Measurements from ENCODE around the gene RNU7-1. TPM values are rescaled to one million over a fixed set of nuclear protein-coding genes. Genes with fewer than 3 reads are reported as not detected.

The RNU7-1 gene
- total and polyA plus RNA-seq, 2 donors, result not detected

DNA sequence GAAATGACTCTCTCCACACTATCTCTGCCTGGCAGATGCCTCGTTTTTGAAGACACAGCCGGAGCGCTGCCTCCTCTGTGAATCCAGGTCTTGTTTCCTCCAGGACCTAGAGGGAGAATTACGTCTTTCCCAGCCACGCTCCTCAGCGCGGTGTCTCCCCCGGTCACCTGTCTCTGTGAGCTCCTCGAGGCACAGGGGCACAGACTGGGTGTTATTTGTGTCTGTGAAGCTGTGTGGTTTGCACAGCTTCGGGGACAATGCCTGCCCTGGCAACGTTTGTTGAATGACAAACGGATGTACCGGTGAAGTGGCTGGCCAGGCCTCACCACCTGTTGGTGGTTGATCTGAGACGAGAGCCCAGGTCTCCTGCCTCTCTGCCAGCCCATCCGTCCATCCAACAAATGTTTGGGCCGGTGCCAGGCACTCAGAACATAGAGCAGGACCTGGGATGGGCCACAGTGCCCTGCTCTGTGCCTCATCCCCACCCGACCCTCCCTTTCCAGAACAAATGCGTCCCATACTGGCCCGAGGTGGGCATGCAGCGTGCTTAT lies 13.6 kb downstream of the RNU7-1 start:
- 83% methylated on average over 20 of the region's 20 CpGs for WGBS
- Histone ChIP-seq H3K36me3 (ENCODE audit: insufficient read depth) (peaks cover 5% of the 10 kb centered on the region), H3K4me1 (ENCODE audit: insufficient read depth) (no peaks in the 10 kb centered on the region), H3K4me3 (ENCODE audit: low read depth, low read length) (no peak overlapping the region), H3K27ac (ENCODE audit: low read depth) (no peak overlapping the region)
- DNase-seq (ENCODE audit: extremely low spot score), result no peak

DNA sequence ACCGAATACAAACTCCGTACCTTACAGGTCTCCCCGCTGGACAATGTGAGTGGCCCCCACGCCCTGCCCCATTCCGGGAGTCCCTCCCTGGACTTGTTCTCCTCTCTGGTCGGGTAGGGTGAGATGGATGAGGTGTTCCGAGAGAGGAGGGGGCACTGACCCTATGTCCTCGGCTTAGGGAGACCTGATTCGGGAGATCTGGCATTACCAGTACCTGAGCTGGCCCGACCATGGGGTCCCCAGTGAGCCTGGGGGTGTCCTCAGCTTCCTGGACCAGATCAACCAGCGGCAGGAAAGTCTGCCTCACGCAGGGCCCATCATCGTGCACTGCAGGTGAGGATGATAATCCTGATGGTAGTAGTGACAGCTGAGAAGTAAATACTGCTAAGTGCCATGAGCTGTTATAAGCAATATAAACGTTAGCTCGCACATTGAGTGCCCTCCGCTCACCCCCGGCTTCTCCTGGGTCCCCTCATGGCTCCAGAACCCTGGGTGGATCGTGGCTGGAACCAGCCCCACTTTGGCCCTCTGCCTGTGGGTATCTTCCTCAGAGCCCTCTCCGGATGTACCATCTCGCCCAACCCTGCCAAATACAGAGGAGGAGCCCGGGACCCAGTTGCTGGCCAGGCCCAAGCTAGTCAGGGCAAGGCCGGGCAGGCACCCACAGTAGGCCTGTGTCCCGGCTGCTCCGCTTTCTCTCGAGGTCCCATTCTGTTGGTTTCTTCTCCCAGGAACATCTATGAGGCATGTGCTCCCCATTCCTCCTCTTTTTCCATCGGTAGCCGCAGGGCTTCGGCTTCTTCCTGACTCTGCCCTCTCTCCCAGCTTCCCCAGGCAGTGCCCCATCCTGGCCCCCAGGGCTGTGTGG lies 14.4 kb downstream of the RNU7-1 start:
- Histone ChIP-seq H3K4me1 (ENCODE audit: insufficient read depth) (no peaks in the 10 kb centered on the region), H3K27ac (ENCODE audit: low read depth) (no peak overlapping the region), H3K4me3 (ENCODE audit: low read depth, low read length) (no peak overlapping the region), H3K36me3 (ENCODE audit: insufficient read depth) (peaks cover 5% of the 10 kb centered on the region)
- 85% methylated on average over 28 of the region's 28 CpGs for WGBS
- DNase-seq (ENCODE audit: extremely low spot score), result no peak

DNA sequence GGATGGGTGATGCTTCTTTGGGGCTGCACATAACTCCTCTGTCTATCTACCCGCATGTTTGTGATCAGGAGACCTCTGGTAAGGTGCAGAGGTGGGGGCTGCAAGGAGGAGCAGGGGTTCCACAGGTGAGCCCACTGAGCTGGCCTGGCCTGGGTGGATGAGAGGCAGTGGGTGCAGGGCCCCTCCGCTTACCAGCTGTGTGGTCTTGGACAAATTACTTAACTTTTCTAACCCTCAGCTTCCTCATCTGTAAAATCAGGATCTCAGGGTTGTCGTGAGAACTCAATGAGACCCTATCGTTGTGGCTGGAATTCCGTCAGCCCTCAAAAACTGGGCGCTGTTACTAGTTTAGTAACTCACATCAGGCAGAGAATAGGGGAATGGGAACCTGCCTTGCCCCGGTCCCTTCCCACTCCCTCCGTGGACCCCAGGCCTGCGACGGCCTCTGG lies 15.0 kb downstream of the RNU7-1 start:
- no peaks in the 10 kb centered on the region for H3K4me1 ChIP-seq (ENCODE audit: insufficient read depth)
- WGBS, result 70% methylated on average over 10 of the region's 10 CpGs

DNA sequence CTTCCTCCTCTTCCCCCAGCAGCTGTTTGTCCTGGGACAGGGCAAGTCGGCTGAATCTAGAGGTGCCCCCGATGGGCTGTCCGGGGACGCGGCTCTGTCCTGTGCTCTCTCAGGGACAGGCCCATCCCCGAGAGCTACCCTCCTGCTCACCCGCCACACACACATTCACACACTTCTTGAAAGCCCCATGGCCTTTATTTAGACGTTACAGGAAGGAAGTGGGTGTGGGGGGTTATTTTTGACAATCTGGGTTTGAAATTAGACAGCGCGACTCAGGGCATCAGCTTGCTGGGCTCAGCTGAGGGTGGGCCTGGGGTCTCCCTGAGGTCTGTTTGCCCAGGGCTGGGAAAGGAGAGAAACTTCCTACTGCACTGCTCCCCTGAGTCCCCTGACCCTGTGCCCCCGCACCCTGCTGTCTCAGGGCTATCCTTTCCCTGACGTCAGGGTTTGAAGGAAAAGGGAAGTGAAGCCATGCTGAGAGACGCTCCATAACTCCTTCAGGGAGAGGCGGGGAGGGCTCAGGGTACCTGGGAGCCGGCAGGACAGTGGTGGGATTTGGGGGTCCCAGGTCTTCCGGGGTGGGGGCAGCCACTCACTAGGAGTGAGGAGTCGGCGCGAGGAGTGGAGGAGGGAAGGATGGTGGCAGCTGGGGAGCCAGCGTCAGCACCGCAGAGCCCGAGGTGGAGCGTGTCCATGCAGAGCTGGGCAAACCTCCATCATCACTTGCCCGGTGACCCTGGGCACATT lies 15.6 kb downstream of the RNU7-1 start:
- 61% methylated on average over 24 of the region's 24 CpGs for whole genome bisulfite sequencing
- Histone ChIP-seq H3K36me3 (ENCODE audit: insufficient read depth) (peaks cover 5% of the 10 kb centered on the region), H3K4me1 (ENCODE audit: insufficient read depth) (no peaks in the 10 kb centered on the region), H3K4me3 (ENCODE audit: low read depth, low read length) (no peak overlapping the region), H3K27ac (ENCODE audit: low read depth) (no peak overlapping the region)
- no peak for DNase-seq (ENCODE audit: extremely low spot score)

More for the DNA sequence above, 15.0 kb downstream of the RNU7-1 start:
- peaks cover 5% of the 10 kb centered on the region for H3K36me3 ChIP-seq (ENCODE audit: insufficient read depth)
- no peak for DNase-seq (ENCODE audit: extremely low spot score)
- no peak overlapping the region for H3K27ac ChIP-seq (ENCODE audit: low read depth)
- H3K4me3 ChIP-seq (ENCODE audit: low read depth, low read length), result no peak overlapping the region

DNA sequence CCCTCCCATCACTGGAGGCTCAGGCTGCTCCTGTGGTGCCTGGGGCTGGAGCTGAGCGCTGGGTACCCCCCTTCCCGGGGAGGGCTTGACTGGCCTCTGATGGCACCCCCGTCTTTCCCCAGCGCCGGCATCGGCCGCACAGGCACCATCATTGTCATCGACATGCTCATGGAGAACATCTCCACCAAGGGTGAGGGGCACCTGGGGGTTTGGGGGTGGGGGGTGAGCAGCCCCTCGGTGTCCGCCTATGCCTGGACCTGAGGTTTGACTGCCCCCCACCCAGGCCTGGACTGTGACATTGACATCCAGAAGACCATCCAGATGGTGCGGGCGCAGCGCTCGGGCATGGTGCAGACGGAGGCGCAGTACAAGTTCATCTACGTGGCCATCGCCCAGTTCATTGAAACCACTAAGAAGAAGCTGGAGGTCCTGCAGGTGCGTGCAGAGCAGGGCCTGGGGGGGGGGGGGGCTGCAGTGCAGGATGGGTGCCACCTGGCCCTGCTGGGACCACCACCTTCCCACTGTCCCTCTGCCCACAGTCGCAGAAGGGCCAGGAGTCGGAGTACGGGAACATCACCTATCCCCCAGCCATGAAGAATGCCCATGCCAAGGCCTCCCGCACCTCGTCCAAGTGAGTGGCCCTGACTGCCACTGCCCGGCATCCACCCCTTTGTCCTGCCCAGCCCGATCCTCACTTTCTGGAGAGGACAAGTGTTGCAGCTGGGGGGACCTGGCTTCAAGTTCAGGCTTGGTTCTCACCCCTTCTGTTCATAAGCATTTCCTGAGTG lies 16.4 kb downstream of the RNU7-1 start:
- DNase-seq (ENCODE audit: extremely low spot score), result no peak
- H3K4me3 ChIP-seq (ENCODE audit: low read depth, low read length), result no peak overlapping the region
- 90% methylated on average over 26 of the region's 26 CpGs for whole genome bisulfite sequencing
- H3K36me3 ChIP-seq (ENCODE audit: insufficient read depth), result peaks cover 5% of the 10 kb centered on the region
- no peak overlapping the region for H3K27ac ChIP-seq (ENCODE audit: low read depth)
- no peaks in the 10 kb centered on the region for H3K4me1 ChIP-seq (ENCODE audit: insufficient read depth)

DNA sequence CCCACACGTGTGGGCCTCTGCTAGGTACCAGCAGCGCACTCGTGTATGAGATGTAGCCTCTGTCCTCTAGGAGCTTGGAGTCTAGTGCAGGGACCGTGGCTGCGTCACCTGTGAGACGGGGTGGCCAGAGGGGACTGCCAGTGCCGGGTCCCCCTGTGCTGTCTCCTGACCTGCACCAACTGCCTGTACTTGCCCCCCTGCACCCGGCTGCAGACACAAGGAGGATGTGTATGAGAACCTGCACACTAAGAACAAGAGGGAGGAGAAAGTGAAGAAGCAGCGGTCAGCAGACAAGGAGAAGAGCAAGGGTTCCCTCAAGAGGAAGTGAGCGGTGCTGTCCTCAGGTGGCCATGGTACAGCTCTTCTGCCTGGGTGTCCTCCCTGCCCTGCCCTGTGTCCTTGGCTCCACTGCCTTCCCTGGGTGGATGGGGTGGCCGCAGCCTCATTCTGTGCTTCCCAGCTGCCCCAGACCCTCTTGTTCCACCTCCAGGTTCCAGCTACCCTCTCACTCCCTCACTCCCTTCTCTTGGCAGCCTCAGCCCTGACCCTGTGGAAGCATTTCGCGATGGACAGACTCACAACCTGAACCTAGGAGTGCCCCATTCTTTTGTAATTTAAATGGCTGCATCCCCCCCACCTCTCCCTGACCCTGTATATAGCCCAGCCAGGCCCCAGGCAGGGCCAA lies 17.1 kb downstream of the RNU7-1 start:
- no peaks in the 10 kb centered on the region for H3K4me1 ChIP-seq (ENCODE audit: insufficient read depth)
- DNase-seq (ENCODE audit: extremely low spot score), result no peak
- 73% methylated on average over 13 of the region's 13 CpGs for WGBS
- peak overlapping the region; percentile 74 for H3K27ac ChIP-seq (ENCODE audit: low read depth)
- no peaks in the 10 kb centered on the region for H3K36me3 ChIP-seq (ENCODE audit: insufficient read depth)
- H3K4me3 ChIP-seq (ENCODE audit: low read depth, low read length), result no peak overlapping the region

DNA sequence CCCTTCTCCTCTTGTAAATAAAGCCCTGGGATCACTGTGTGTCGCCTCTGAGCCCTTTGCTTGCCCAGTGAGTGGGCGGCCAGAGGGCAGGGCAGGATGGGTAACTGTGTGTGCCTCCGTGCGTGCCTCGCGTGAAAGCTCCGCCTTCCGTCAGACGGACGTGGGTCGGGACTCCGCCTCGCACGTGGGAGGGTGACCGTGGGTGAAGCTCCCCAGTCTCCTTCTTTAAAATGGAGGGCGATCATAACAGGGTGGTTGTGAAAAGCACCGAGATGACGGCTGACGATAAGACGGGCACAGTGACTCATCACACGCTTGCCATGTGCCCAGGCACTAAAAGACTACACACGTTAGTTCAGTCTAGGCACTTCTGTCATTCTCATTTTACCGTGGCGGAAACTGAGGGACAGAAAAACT lies 17.7 kb downstream of the RNU7-1 start:
- H3K27ac ChIP-seq (ENCODE audit: low read depth), result peak overlapping the region; percentile 74
- WGBS, result 40% methylated on average over 24 of the region's 24 CpGs

DNA sequence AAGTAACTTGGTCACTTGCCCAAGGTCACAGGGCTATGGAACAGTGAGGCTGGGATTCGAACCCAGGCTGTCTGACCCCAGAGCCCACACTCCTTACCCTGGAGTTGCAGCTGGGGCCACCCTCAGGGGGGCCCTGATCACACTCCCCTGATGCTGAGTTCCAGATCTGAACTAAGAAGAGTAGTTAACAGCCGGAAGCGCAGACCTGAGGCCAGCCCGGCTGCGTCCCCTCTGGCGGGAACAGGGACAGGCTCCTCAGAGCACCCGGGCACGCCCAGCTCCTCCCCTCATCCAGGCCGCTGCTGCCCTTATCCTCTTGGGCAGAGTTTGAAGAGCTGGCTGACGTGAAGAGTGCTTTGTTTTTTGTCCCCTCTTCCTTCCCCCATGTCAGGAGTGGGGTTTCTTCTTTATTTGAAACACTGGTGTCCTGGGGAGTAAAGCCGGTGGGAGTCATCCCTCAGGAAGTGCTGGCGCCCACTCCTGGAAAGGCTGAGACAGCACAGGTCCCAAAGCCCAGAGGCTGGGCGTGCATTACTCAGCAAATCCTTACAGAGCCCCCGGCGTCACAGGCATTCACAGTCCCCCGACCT lies 18.2 kb downstream of the RNU7-1 start:
- no peak for DNase-seq (ENCODE audit: extremely low spot score)
- H3K4me1 ChIP-seq (ENCODE audit: insufficient read depth), result no peaks in the 10 kb centered on the region
- H3K36me3 ChIP-seq (ENCODE audit: insufficient read depth), result no peaks in the 10 kb centered on the region
- peak overlapping the region; percentile 74 for H3K27ac ChIP-seq (ENCODE audit: low read depth)
- no peak overlapping the region for H3K4me3 ChIP-seq (ENCODE audit: low read depth, low read length)
- WGBS, result 10% methylated on average over 16 of the region's 16 CpGs

More for the DNA sequence above, 17.7 kb downstream of the RNU7-1 start:
- Histone ChIP-seq H3K4me3 (ENCODE audit: low read depth, low read length) (no peak overlapping the region), H3K4me1 (ENCODE audit: insufficient read depth) (no peaks in the 10 kb centered on the region), H3K36me3 (ENCODE audit: insufficient read depth) (no peaks in the 10 kb centered on the region)
- DNase-seq (ENCODE audit: extremely low spot score), result no peak

DNA sequence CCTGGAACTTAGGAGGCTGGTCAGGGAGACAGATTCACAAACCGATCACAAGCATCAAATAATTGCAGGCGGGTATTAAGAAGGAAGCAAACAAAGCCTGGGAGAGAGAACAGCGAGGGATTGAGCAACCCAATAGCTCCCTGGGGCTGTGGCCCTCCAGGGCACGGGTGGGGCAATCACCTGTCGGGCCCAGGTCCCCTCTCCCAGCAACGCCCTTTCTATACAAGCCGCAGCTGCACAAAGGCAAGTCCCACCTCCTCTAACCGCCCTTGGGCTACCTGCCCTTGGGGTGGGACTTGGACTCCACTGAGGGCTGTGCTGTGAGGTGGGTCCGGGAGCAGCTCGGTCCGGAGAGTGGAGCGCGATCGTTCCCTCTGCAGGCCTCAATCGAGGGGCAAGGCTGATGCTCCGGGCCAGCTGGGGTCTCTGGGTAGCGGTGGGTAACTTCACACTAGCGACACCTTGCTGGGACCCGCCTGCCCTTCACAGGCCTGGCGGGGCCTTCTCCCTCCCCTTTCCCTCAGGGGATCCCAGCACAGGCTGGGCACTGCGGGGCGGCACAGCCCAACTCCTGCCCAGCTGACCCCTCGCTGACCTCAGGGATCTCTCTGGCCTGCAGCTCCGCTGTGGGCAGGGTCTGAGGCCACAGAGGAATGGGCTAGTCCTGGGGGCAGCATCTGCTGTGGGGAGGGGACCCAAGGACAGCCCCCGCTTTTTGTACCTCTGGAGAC lies 18.8 kb downstream of the RNU7-1 start:
- Histone ChIP-seq H3K27ac (ENCODE audit: low read depth) (peak overlapping the region; percentile 74), H3K4me3 (ENCODE audit: low read depth, low read length) (no peak overlapping the region), H3K4me1 (ENCODE audit: insufficient read depth) (no peaks in the 10 kb centered on the region), H3K36me3 (ENCODE audit: insufficient read depth) (peaks cover under 1% of the 10 kb centered on the region)
- WGBS, result 55% methylated on average over 25 of the region's 25 CpGs
- DNase-seq (ENCODE audit: extremely low spot score), result no peak

DNA sequence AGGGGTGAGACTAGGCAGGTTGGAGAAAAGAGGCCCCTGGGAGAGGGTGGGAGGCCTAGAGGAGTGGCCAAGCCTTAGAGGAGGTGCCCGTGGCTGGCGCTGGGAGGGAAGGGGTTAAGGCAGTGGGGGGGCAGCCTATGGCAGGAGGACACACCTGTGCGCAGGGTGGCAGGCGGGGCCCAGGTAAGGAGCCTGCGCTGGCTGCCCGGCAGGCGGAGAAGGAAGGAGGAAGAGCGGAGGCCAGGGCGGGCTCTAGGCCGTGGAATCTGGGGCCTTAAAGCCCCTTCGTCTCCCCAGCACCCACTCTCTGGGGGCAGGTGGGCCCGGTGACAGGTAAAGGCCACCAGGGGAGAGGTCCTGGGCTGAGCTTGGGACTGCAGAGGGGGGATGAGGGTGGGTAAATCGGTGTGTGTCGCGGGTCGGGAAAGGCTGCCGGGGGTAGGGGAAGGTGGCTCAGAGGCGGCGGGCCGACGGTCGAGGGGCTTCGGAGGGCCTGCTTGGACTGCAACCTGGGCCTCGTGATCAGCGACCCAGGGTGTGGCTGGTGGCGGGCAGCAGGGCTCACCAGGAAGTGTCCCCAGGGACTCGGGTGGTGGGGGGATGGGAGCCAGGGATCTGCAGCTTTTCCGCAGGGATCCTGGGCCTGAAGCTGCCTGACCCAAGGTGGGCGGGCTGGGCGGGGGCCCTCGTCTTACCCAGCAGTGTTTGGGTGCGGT lies 19.6 kb downstream of the RNU7-1 start:
- 65% methylated on average over 32 of the region's 32 CpGs for whole genome bisulfite sequencing
- Histone ChIP-seq H3K4me1 (ENCODE audit: insufficient read depth) (no peaks in the 10 kb centered on the region), H3K4me3 (ENCODE audit: low read depth, low read length) (peak overlapping the region; percentile 29), H3K27ac (ENCODE audit: low read depth) (peak overlapping the region; percentile 87), H3K36me3 (ENCODE audit: insufficient read depth) (peaks cover 6% of the 10 kb centered on the region)
- peak; percentile 74 for DNase-seq (ENCODE audit: extremely low spot score)

DNA sequence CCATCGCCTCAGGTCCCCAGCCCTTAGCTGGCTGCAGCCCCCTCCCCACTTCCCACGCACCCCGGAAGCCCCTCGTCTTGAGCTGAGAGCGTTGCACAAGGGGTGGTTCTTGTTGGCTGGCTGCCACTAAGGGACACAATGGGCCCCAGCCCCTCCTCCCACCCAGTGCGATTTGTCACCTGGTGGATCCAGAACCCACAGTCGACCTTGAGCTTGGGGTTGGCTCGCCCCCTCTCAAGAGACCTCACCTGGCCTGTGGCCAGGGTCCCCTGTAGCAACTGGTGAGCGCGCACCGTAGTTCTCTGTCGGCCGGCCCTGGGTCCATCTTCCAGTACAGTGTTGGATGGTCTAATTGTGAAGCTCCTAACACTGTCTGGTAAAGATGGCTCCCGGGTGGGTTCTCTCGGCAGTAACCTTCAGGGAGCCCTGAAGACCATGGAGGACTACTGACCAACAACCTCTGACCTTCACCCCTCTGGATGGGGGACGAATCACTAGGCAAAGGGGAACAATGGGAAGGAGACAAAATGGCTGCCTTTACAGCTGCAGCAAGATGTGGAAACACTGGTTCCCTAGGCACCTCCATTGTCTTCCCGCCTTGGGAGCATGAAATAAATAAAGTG lies 20.3 kb downstream of the RNU7-1 start:
- no peaks in the 10 kb centered on the region for H3K4me1 ChIP-seq (ENCODE audit: insufficient read depth)
- H3K27ac ChIP-seq (ENCODE audit: low read depth), result peak overlapping the region; percentile 87
- H3K4me3 ChIP-seq (ENCODE audit: low read depth, low read length), result peak overlapping the region; percentile 29
- DNase-seq (ENCODE audit: extremely low spot score), result no peak
- 68% methylated on average over 17 of the region's 17 CpGs for WGBS
- H3K36me3 ChIP-seq (ENCODE audit: insufficient read depth), result peaks cover 6% of the 10 kb centered on the region

Data from urinary bladder (tissue), 4 donors.